ENCODE measurements around the gene TMTC3. TPM values are rescaled to one million over a fixed set of nuclear protein-coding genes. Genes with fewer than 3 reads are reported as not detected.

Gene TMTC3
- total and polyA plus RNA-seq, 4 donors, result 3.0 to 28.2 (median 6.3) TPM

DNA sequence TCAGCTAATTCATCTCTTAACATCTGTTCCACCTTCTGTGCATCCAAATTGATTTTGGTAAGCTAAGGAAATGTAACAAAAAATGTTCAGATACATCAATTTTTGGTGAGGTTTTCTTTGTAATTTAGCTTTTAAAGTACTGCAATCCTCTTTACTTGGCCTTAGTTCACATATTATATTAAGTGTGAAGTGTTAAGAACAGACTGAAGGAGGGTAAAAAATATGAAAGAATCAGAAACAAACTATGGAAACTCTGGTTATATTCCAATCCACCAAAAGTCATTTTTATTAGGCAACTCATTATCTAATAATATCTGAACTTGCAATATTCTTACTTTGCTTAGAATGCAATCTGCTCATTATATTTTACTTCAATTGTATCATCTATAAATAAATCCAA, 49.3 kb upstream of the TMTC3 start:
- TF ChIP-seq GABPA (IDR thresholded peaks at IDR 0.05 in 1 of 2, conservative IDR thresholded peaks at IDR 0.05 in 1 of 2) (no peak), TAF1 (conservative IDR thresholded peaks at IDR 0.05) (no peak), HNF4A (conservative IDR thresholded peaks at IDR 0.05) (no peak), JUND (IDR thresholded peaks at IDR 0.05) (no peak), EGR1 (IDR thresholded peaks at IDR 0.05; ENCODE audit: low read depth in 2 of 2) (no peak), FOXA2 (IDR thresholded peaks at IDR 0.05) (no peak), RAD21 (IDR thresholded peaks at IDR 0.05) (no peak), YY1 (IDR thresholded peaks at IDR 0.05) (no peak), SP1 (IDR thresholded peaks at IDR 0.05) (no peak), NR2F2 (IDR thresholded peaks at IDR 0.05) (no peak), FOXA1 (IDR thresholded peaks at IDR 0.05) (no peak), RXRA (IDR thresholded peaks at IDR 0.05) (no peak)
- TF ChIP-seq, protein P1, sequence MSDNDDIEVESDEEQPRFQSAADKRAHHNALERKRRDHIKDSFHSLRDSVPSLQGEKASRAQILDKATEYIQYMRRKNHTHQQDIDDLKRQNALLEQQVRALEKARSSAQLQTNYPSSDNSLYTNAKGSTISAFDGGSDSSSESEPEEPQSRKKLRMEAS (IDR thresholded peaks at IDR 0.05), result no peak
- TF ChIP-seq, protein P2, sequence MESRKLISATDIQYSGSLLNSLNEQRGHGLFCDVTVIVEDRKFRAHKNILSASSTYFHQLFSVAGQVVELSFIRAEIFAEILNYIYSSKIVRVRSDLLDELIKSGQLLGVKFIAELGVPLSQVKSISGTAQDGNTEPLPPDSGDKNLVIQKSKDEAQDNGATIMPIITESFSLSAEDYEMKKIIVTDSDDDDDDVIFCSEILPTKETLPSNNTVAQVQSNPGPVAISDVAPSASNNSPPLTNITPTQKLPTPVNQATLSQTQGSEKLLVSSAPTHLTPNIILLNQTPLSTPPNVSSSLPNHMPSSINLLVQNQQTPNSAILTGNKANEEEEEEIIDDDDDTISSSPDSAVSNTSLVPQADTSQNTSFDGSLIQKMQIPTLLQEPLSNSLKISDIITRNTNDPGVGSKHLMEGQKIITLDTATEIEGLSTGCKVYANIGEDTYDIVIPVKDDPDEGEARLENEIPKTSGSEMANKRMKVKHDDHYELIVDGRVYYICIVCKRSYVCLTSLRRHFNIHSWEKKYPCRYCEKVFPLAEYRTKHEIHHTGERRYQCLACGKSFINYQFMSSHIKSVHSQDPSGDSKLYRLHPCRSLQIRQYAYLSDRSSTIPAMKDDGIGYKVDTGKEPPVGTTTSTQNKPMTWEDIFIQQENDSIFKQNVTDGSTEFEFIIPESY (IDR thresholded peaks at IDR 0.05), result no peak
- TF ChIP-seq, protein P3, sequence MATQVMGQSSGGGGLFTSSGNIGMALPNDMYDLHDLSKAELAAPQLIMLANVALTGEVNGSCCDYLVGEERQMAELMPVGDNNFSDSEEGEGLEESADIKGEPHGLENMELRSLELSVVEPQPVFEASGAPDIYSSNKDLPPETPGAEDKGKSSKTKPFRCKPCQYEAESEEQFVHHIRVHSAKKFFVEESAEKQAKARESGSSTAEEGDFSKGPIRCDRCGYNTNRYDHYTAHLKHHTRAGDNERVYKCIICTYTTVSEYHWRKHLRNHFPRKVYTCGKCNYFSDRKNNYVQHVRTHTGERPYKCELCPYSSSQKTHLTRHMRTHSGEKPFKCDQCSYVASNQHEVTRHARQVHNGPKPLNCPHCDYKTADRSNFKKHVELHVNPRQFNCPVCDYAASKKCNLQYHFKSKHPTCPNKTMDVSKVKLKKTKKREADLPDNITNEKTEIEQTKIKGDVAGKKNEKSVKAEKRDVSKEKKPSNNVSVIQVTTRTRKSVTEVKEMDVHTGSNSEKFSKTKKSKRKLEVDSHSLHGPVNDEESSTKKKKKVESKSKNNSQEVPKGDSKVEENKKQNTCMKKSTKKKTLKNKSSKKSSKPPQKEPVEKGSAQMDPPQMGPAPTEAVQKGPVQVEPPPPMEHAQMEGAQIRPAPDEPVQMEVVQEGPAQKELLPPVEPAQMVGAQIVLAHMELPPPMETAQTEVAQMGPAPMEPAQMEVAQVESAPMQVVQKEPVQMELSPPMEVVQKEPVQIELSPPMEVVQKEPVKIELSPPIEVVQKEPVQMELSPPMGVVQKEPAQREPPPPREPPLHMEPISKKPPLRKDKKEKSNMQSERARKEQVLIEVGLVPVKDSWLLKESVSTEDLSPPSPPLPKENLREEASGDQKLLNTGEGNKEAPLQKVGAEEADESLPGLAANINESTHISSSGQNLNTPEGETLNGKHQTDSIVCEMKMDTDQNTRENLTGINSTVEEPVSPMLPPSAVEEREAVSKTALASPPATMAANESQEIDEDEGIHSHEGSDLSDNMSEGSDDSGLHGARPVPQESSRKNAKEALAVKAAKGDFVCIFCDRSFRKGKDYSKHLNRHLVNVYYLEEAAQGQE (IDR thresholded peaks at IDR 0.05), result no peak
- TF ChIP-seq, protein P4, sequence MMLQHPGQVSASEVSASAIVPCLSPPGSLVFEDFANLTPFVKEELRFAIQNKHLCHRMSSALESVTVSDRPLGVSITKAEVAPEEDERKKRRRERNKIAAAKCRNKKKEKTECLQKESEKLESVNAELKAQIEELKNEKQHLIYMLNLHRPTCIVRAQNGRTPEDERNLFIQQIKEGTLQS (IDR thresholded peaks at IDR 0.05), result no peak
- TF ChIP-seq, protein P5, sequence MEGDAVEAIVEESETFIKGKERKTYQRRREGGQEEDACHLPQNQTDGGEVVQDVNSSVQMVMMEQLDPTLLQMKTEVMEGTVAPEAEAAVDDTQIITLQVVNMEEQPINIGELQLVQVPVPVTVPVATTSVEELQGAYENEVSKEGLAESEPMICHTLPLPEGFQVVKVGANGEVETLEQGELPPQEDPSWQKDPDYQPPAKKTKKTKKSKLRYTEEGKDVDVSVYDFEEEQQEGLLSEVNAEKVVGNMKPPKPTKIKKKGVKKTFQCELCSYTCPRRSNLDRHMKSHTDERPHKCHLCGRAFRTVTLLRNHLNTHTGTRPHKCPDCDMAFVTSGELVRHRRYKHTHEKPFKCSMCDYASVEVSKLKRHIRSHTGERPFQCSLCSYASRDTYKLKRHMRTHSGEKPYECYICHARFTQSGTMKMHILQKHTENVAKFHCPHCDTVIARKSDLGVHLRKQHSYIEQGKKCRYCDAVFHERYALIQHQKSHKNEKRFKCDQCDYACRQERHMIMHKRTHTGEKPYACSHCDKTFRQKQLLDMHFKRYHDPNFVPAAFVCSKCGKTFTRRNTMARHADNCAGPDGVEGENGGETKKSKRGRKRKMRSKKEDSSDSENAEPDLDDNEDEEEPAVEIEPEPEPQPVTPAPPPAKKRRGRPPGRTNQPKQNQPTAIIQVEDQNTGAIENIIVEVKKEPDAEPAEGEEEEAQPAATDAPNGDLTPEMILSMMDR (IDR thresholded peaks at IDR 0.05; ENCODE audit: low read depth, low read length, missing input control), result no peak
- Histone ChIP-seq H3K4me3 (ENCODE audit: low read depth in 1 of 3, low read length in 3 of 3) (no peak overlapping the region), H3K4me1 (ENCODE audit: control insufficient read depth in 4 of 4, insufficient read depth in 4 of 4, low read length in 3 of 4) (no peaks in the 10 kb centered on the region), H3K27me3 (ENCODE audit: control insufficient read depth in 4 of 4, insufficient read depth in 4 of 4, low read length in 3 of 4) (no peaks in the 10 kb centered on the region), H3K36me3 (ENCODE audit: control insufficient read depth in 4 of 4, insufficient read depth in 3 of 4, low read depth in 1 of 4, low read length in 3 of 4) (peaks cover 0 to 6% (median 2%) of the 10 kb centered on the region in 4 donors), H3K9me3 (ENCODE audit: control insufficient read depth in 4 of 4, low read length in 3 of 4) (no peaks in the 10 kb centered on the region), H3K27ac (ENCODE audit: low read depth in 1 of 2, low read length in 2 of 2) (no peak overlapping the region), H3K9ac (ENCODE audit: low read depth in 1 of 2, low read length in 2 of 2) (no peak overlapping the region)
- no peak for DNase-seq (ENCODE audit: low spot score)

DNA sequence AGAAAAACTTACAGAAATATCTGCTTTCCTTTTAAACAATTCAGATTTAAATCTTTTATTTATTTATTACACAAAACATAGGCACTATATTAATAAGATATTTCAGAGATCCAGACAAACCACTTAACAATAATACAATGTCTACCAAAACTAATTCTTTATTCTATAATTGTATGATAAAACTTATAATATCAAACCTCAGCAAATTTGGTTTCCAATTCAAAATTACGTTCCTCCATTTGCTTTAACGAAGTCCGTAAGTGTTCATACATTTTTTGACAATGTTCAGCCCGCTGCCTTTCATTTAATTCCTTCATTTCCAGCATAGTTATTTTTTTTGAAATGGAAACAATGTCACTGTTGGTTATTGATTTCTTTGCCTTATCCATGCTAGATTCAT, 48.5 kb upstream of the TMTC3 start:
- DNase-seq (ENCODE audit: low spot score), result no peak
- Histone ChIP-seq H3K36me3 (ENCODE audit: control insufficient read depth in 4 of 4, insufficient read depth in 3 of 4, low read depth in 1 of 4, low read length in 3 of 4) (peaks cover 0 to 7% (median 2%) of the 10 kb centered on the region in 4 donors), H3K27ac (ENCODE audit: low read depth in 1 of 2, low read length in 2 of 2) (no peak overlapping the region), H3K9ac (ENCODE audit: low read depth in 1 of 2, low read length in 2 of 2) (no peak overlapping the region), H3K4me1 (ENCODE audit: control insufficient read depth in 4 of 4, insufficient read depth in 4 of 4, low read length in 3 of 4) (no peaks in the 10 kb centered on the region), H3K4me3 (ENCODE audit: low read depth in 1 of 3, low read length in 3 of 3) (no peak overlapping the region), H3K27me3 (ENCODE audit: control insufficient read depth in 4 of 4, insufficient read depth in 4 of 4, low read length in 3 of 4) (no peaks in the 10 kb centered on the region), H3K9me3 (ENCODE audit: control insufficient read depth in 4 of 4, low read length in 3 of 4) (no peaks in the 10 kb centered on the region)
- WGBS, result 98% methylated on average over 4 of the region's 4 CpGs
- no peak for TF ChIP-seq SP1 (IDR thresholded peaks at IDR 0.05)
- no peak for TF ChIP-seq RAD21 (IDR thresholded peaks at IDR 0.05)
- TF ChIP-seq, protein P2 (IDR thresholded peaks at IDR 0.05), result no peak
- no peak for TF ChIP-seq RXRA (IDR thresholded peaks at IDR 0.05)
- TF ChIP-seq HNF4A (conservative IDR thresholded peaks at IDR 0.05), result no peak
- TF ChIP-seq, protein P4 (IDR thresholded peaks at IDR 0.05), result no peak
- no peak for TF ChIP-seq FOXA1 (IDR thresholded peaks at IDR 0.05)
- TF ChIP-seq JUND (IDR thresholded peaks at IDR 0.05), result no peak
- no peak for TF ChIP-seq GABPA (IDR thresholded peaks at IDR 0.05 in 1 of 2, conservative IDR thresholded peaks at IDR 0.05 in 1 of 2)
- no peak for TF ChIP-seq HNF4G (IDR thresholded peaks at IDR 0.05)
- TF ChIP-seq, protein P3 (IDR thresholded peaks at IDR 0.05), result no peak
- no peak for TF ChIP-seq TAF1 (conservative IDR thresholded peaks at IDR 0.05)

Measured in liver (tissue), 9 donors.